Spleen (tissue), 7 donors: ENCODE data around the gene ZDHHC11B.
"Not testable (repeated sequence)": the region's sequence is repeated elsewhere in the genome, so short reads cannot be mapped to it uniquely, and the experiment has no call there.

ENCODE experiments used
- POLR2A ChIP-seq, 3 donors: fragments of 450-650 bp; IDR thresholded peaks; one replicate each; pipeline ENCODE4 v1.5.1; 2017; ENCODE audit warnings: antibody characterized with exemption in 3 of 3, mild to moderate bottlenecking in 1 of 3
- POLR2AphosphoS5 ChIP-seq, 3 donors: sonication (generic); formaldehyde crosslinking; IDR thresholded peaks; one replicate each; pipeline ENCODE4 v1.5.1; 2017; ENCODE audit warnings: antibody characterized with exemption in 3 of 3
- TF ChIP-seq, protein P1 (sequence below), 11 experiments: fragments of 200-600 bp in 7 of 11; fragments of 450-650 bp in 4 of 11; sonication (generic) in 4 of 11; IDR thresholded peaks in 8 of 11; conservative IDR thresholded peaks in 3 of 11; 1 replicate in 7 of 11; 2 replicates in 4 of 11; pipeline versions ENCODE4 v1.4.0 to v1.8.0; 2016 to 2021; ENCODE audit warnings: antibody characterized with exemption in 11 of 11, inconsistent platforms in 4 of 11, mild to moderate bottlenecking in 1 of 11
- donor health status: DM: no; HTN: no; CAD: no; lungs with moderate emphysema.
- donor health status: DM: no; HTN: no; CAD: no.
- donor health status: DM: no; HTN: no; CAD: no.

DNA sequence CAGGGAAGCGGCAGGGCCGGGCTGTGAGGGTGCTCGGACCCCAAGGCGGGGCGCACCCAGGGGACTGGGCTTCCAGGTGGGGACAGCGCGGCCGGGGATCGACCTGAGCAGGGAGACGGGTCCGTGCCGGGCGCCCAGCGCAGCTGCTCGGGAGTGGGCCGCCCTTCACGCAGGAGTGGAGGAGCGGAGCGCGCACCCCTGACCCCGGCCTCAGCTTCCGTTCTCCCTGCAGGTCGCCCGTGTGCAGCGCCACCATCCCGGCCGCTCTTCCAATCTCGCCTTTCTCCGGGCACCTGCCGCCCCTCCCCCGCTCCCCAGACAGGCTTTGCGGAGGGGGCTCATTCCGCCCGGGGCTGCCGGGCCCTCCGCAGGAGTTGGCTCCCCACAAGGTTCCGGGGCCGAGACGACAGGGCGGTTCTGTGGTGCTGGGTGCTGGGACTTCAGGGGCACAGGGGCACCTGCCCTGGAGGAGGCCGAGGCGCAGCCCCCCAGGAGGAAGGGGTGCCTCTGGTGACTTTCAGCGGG lies 714 bp upstream of the ZDHHC11B start:
- TF ChIP-seq, protein P1, sequence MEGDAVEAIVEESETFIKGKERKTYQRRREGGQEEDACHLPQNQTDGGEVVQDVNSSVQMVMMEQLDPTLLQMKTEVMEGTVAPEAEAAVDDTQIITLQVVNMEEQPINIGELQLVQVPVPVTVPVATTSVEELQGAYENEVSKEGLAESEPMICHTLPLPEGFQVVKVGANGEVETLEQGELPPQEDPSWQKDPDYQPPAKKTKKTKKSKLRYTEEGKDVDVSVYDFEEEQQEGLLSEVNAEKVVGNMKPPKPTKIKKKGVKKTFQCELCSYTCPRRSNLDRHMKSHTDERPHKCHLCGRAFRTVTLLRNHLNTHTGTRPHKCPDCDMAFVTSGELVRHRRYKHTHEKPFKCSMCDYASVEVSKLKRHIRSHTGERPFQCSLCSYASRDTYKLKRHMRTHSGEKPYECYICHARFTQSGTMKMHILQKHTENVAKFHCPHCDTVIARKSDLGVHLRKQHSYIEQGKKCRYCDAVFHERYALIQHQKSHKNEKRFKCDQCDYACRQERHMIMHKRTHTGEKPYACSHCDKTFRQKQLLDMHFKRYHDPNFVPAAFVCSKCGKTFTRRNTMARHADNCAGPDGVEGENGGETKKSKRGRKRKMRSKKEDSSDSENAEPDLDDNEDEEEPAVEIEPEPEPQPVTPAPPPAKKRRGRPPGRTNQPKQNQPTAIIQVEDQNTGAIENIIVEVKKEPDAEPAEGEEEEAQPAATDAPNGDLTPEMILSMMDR (IDR thresholded peaks at IDR 0.05 in 8 of 11, conservative IDR thresholded peaks at IDR 0.05 in 3 of 11): not testable (repeated sequence)
- TF ChIP-seq POLR2A, POLR2AphosphoS5 (IDR thresholded peaks at IDR 0.05): not testable (repeated sequence)
